GM21515 (cell line): ENCODE measurements around the gene COL4A1.

Experiments used
- ATAC-seq: cut with Tn5 transposase; IDR thresholded peaks from one replicate; pipeline ENCODE4 v1.9.1; 2021; ENCODE audit not compliant: unreplicated experiment

Gene COL4A1

GRCh38 chr13:110099922-110100321 lies 207.0 kb downstream of the COL4A1 start:
- ATAC-seq, result no peak
